Chondrocyte (in vitro differentiated cells): Measurements from ENCODE around the gene OLFM2. TPM values are rescaled to one million over a fixed set of nuclear protein-coding genes. Genes with fewer than 3 reads are reported as not detected.

Source experiments
- DNase-seq: peaks from one replicate; pipeline ENCODE4 v3.0.0; 2021; ENCODE audit warnings: mixed read lengths, low spot score
- H3K27ac Mint-ChIP-seq: one replicate; pipeline ENCODE4 v1.8.0; 2021; ENCODE audit warnings: mild to moderate bottlenecking, moderate library complexity, mixed read lengths; ENCODE audit not compliant: unreplicated experiment
- H3K27me3 Mint-ChIP-seq: 2 replicates; pipeline ENCODE4 v1.8.0; 2021; ENCODE audit warnings: low read depth, mixed read lengths
- H3K36me3 Mint-ChIP-seq: 2 replicates; pipeline ENCODE4 v1.8.0; 2021; ENCODE audit warnings: low read depth, mixed read lengths
- H3K4me1 Mint-ChIP-seq: 2 replicates; pipeline ENCODE4 v1.8.0; 2021; ENCODE audit warnings: low read depth, mild to moderate bottlenecking, mixed read lengths
- H3K4me3 Mint-ChIP-seq: one replicate; pipeline ENCODE4 v1.8.0; 2021; ENCODE audit warnings: mild to moderate bottlenecking, moderate library complexity, mixed read lengths; ENCODE audit not compliant: unreplicated experiment
- H3K9me3 Mint-ChIP-seq: 2 replicates; pipeline ENCODE4 v1.8.0; 2021; ENCODE audit warnings: low read depth, mixed read lengths
- CTCF ChIP-seq: fragments of 200-600 bp; sonication (generic); IDR thresholded peaks from 2 replicates; pipeline ENCODE4 v1.5.0; 2021; ENCODE audit warnings: antibody characterized with exemption, mild to moderate bottlenecking, moderate library complexity
- total RNA-seq: library from RNA; stranded (reverse); gene quantifications from 3 replicates; pipeline ENCODE4 v1.2.1, GENCODE V29; 2021

Gene OLFM2
- total RNA-seq, 1 donor from 2014 or later = 67.9 TPM

DNA sequence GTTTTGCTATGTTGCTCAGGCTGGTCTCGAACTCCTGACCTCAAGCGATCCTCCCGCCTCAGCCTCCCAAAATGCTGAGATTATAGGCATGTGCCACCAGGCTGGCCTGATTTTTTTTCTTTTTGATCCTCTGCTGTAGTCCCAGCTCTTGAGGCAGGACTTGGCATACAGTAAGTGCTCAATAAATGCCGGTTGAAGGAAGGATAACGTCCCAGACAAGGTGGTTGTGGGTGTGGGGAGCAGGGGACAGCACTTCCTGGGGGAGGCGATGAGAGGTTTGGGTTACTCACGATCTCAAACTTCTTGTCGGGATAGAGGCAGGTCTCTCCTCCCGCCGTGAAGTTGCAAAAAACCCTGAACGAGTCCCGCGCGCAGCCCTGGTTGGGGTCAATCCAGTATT lies 29.7 kb upstream of the OLFM2 start:
- no peak for DNase-seq
- no peak overlapping the region for H3K4me3 Mint-ChIP-seq
- H3K4me1 Mint-ChIP-seq = no peaks in the 10 kb centered on the region
- H3K9me3 Mint-ChIP-seq = no peaks in the 10 kb centered on the region
- peaks cover 2% of the 10 kb centered on the region for H3K27me3 Mint-ChIP-seq
- no peak for TF ChIP-seq CTCF
- H3K36me3 Mint-ChIP-seq = peaks cover 29% of the 10 kb centered on the region
- no peak overlapping the region for H3K27ac Mint-ChIP-seq

DNA sequence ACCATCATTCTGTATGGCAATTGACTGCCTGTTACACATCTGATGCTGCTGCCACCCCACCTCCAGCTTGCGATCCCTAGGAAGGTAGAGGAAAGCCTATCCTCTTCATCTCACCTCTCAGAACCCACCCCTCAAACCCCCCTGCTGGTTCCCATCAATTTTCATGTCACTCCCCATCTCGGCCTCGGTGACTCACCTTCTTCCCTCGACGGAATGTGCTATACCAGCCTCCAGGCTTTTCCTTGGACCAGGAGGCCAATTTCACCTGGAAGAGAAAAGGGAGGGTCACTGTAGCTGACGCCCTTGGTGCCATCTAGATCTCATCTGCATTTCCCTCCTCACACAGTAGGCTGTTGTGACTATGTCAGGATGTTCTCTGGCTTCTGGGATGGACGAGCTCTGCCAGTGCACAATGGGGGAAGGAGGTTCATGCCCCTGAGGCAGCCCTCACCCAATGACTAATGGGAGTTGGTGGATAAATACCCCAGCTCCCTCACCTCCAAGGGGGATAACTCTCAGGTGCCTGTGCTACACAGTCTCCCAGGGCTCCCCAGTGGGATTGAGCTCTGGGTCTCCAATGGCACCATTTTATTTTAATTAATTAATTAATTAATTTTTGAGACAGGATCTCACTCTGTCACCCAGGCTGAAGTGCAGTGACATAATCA lies 26.4 kb upstream of the OLFM2 start:
- no peak for DNase-seq
- Mint-ChIP-seq H3K4me1 (peaks cover 10% of the 10 kb centered on the region), H3K36me3 (peaks cover 19% of the 10 kb centered on the region), H3K9me3 (no peaks in the 10 kb centered on the region), H3K27ac (no peak overlapping the region), H3K27me3 (peaks cover 2% of the 10 kb centered on the region), H3K4me3 (no peak overlapping the region)
- TF ChIP-seq CTCF = no peak

GRCh38 chr19:9961103-9961502 lies 24.8 kb upstream of the OLFM2 start:
- H3K4me1 Mint-ChIP-seq = peaks cover 10% of the 10 kb centered on the region

GRCh38 chr19:9958379-9958821 lies 22.1 kb upstream of the OLFM2 start:
- peaks cover 8% of the 10 kb centered on the region for H3K36me3 Mint-ChIP-seq

More at GRCh38 chr19:9961103-9961502, 24.8 kb upstream of the OLFM2 start:
- Mint-ChIP-seq H3K9me3 (no peaks in the 10 kb centered on the region), H3K36me3 (peaks cover 13% of the 10 kb centered on the region), H3K27me3 (no peaks in the 10 kb centered on the region), H3K27ac (no peak overlapping the region), H3K4me3 (no peak overlapping the region)
- no peak for TF ChIP-seq CTCF
- DNase-seq = no peak

DNA sequence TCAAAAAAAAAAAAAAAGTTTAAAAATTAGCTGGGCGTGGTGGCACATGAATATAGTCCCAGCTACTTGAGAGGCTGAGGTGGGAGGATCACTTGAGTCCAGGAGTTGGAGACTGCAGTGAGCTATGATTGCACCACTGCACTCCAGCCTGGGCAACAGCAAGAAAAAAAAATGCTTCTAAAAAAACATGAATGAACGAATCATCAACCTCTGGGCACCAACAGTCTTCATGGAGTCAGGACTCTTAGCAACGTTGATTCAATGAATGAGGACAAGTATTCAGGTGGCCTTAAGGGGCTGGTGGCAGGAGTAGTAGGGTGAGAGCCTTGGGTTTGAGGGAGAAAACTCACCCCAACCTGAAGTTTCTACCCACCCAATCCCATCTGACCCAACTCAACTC lies 20.6 kb upstream of the OLFM2 start:
- Mint-ChIP-seq H3K4me3 (no peak overlapping the region), H3K36me3 (peaks cover 2% of the 10 kb centered on the region), H3K27ac (no peak overlapping the region), H3K27me3 (no peaks in the 10 kb centered on the region), H3K9me3 (no peaks in the 10 kb centered on the region), H3K4me1 (peaks cover 10% of the 10 kb centered on the region)
- TF ChIP-seq CTCF = no peak
- DNase-seq = no peak

More at GRCh38 chr19:9958379-9958821, 22.1 kb upstream of the OLFM2 start:
- no peak for DNase-seq
- no peaks in the 10 kb centered on the region for H3K9me3 Mint-ChIP-seq
- no peak for TF ChIP-seq CTCF
- H3K27ac Mint-ChIP-seq = peak overlapping the region; percentile 75
- peaks cover 10% of the 10 kb centered on the region for H3K4me1 Mint-ChIP-seq
- H3K27me3 Mint-ChIP-seq = no peaks in the 10 kb centered on the region
- no peak overlapping the region for H3K4me3 Mint-ChIP-seq
